ENCODE results near the gene LYVE1.

Gene LYVE1

GRCh38 chr11:10590218-10590915 lies 21.9 kb upstream of the LYVE1 start:
- DNase-seq = no peak

- DNase-seq = no peak
These were observed 20.4 kb upstream of the LYVE1 start for GRCh38 chr11:10588904-10589303.

- no peak for DNase-seq
These were observed 19.5 kb upstream of the LYVE1 start for GRCh38 chr11:10587995-10588394.

- no peak for DNase-seq
These were observed 18.9 kb upstream of the LYVE1 start for GRCh38 chr11:10587388-10587787.

- no peak for DNase-seq
These were observed 15.6 kb upstream of the LYVE1 start for GRCh38 chr11:10584071-10584501.

- no peak for DNase-seq
These were observed 13.1 kb upstream of the LYVE1 start for GRCh38 chr11:10581481-10582019.

- no peak for DNase-seq
These were observed 12.2 kb upstream of the LYVE1 start for GRCh38 chr11:10580623-10581022.

GRCh38 chr11:10579700-10580099 lies 11.2 kb upstream of the LYVE1 start:
- DNase-seq = no peak

GRCh38 chr11:10576035-10576398 lies 7.6 kb upstream of the LYVE1 start:
- no peak for DNase-seq

GRCh38 chr11:10575346-10576034 lies 7.0 kb upstream of the LYVE1 start:
- no peak for DNase-seq

- no peak for DNase-seq
These were observed 5.1 kb upstream of the LYVE1 start for GRCh38 chr11:10573556-10573955.

- no peak for DNase-seq
These were observed 4.6 kb upstream of the LYVE1 start for GRCh38 chr11:10573028-10573427.

GRCh38 chr11:10572533-10572932 lies 4.1 kb upstream of the LYVE1 start:
- no peak for DNase-seq

GRCh38 chr11:10567446-10567845 lies 1.0 kb downstream of the LYVE1 start:
- no peak for DNase-seq

- no peak for DNase-seq
These were observed 2.1 kb downstream of the LYVE1 start for GRCh38 chr11:10566257-10566957.

- DNase-seq = no peak
These were observed 3.0 kb downstream of the LYVE1 start for GRCh38 chr11:10565493-10565892.

- DNase-seq = no peak
These were observed 3.7 kb downstream of the LYVE1 start for GRCh38 chr11:10564696-10565318.

- DNase-seq = no peak
These were observed 4.4 kb downstream of the LYVE1 start for GRCh38 chr11:10564030-10564429.

GRCh38 chr11:10561947-10562346 lies 6.5 kb downstream of the LYVE1 start:
- no peak for DNase-seq

- no peak for DNase-seq
These were observed 7.2 kb downstream of the LYVE1 start for GRCh38 chr11:10561043-10561818.

GRCh38 chr11:10558288-10558687 lies 10.2 kb downstream of the LYVE1 start:
- DNase-seq = no peak

GRCh38 chr11:10556590-10556989 lies 11.9 kb downstream of the LYVE1 start:
- DNase-seq = no peak
